ENCODE measurements around the gene POR.

DNA sequence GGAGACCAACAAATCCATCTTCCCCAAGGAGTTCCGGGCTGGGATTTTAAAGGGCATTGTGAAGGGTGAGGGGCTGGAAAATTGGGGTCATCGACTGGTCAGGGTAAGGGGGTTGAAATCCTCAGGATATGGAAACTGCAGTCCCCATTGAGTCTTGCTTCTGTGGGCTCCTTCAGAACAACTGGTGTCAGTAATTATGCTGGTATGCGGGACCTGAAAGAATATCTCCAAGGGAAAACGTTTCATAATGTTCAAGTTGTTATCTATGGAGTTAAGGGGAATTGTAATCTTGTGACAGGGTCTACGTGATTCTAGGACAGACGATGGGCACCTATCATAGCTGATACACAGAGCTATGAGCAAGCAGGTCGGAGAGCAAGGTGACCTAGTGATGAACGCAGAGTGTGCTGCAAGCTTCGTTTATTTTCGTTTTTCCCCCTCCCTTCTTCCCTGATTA, 36.6 kb upstream of the POR start:
- TF ChIP-seq ZNF121 (CRISPR knock-in tag; IDR thresholded peaks at IDR 0.05) (no peak), ESRRA (CRISPR knock-in tag; IDR thresholded peaks at IDR 0.05; ENCODE audit: borderline replicate concordance) (no peak), FOXJ3 (CRISPR knock-in tag; IDR thresholded peaks at IDR 0.05; ENCODE audit: borderline replicate concordance) (no peak), CREM (CRISPR knock-in tag; IDR thresholded peaks at IDR 0.05) (no peak)
- TF ChIP-seq, protein P1, sequence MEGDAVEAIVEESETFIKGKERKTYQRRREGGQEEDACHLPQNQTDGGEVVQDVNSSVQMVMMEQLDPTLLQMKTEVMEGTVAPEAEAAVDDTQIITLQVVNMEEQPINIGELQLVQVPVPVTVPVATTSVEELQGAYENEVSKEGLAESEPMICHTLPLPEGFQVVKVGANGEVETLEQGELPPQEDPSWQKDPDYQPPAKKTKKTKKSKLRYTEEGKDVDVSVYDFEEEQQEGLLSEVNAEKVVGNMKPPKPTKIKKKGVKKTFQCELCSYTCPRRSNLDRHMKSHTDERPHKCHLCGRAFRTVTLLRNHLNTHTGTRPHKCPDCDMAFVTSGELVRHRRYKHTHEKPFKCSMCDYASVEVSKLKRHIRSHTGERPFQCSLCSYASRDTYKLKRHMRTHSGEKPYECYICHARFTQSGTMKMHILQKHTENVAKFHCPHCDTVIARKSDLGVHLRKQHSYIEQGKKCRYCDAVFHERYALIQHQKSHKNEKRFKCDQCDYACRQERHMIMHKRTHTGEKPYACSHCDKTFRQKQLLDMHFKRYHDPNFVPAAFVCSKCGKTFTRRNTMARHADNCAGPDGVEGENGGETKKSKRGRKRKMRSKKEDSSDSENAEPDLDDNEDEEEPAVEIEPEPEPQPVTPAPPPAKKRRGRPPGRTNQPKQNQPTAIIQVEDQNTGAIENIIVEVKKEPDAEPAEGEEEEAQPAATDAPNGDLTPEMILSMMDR (IDR thresholded peaks at IDR 0.05), result no peak
- TF ChIP-seq, protein P2, sequence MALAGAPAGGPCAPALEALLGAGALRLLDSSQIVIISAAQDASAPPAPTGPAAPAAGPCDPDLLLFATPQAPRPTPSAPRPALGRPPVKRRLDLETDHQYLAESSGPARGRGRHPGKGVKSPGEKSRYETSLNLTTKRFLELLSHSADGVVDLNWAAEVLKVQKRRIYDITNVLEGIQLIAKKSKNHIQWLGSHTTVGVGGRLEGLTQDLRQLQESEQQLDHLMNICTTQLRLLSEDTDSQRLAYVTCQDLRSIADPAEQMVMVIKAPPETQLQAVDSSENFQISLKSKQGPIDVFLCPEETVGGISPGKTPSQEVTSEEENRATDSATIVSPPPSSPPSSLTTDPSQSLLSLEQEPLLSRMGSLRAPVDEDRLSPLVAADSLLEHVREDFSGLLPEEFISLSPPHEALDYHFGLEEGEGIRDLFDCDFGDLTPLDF (CRISPR knock-in tag; IDR thresholded peaks at IDR 0.05), result no peak

All from WTC11 (cell line).